HG03575 (cell line): Measurements from ENCODE around the gene PTDSS2.
"Not testable (repeated sequence)": the region's sequence is repeated elsewhere in the genome, so short reads cannot be mapped to it uniquely, and the experiment has no call there.

Experiments used
- ATAC-seq: cut with Tn5 transposase; IDR thresholded peaks from one replicate; pipeline ENCODE4 v1.9.1; 2021; ENCODE audit not compliant: unreplicated experiment, insufficient number of reproducible peaks, low FRiP score; ENCODE audit errors: extremely low read depth

The PTDSS2 gene

GRCh38 chr11:428295-428694 is 21.8 kb upstream of the PTDSS2 start:
- ATAC-seq: no peak

DNA sequence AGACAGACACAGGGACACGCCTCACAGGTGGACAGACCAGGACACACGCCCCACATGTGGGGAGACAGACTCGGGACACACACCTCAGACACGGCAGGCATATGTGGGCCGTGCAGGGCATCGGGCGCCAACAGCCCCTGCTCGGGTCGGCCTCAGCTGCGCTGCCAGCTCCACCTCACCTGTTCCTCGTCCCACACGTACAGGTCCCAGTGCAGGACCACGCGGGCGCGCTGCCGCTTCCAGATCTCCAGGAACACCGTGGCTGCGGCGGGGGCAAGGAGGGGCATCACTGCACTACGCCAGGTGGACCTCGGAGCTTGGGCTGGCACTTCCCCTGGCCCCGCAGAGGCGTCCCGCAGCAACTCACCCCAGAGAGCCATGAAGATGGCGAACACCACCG is 20.7 kb upstream of the PTDSS2 start:
- ATAC-seq: no peak

DNA sequence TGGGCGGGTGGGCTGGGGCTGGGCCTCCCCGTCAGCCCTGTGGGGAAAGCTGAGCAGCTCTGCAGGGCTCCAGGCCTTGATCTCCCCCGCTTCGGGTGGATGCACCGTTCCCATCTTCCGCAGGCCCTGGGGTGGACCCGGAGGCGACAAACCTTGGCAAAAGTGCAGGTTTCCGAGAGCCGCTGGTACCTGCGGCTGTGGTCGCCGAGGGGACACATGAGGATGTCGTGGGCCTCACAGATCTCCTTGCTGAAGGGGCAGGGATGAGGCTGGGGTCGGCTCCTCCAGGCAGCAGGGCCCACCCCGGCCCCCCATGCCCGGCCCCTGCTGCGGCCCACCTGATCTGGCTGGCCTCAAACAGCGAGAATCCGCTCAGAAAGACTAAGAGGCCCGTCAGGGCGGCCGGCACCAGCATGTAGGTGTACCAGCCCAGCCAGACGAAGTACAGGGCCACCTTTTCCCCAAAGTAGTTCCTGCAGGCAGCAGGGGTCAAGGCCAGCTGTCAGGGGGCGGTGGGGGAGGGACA is 20.1 kb upstream of the PTDSS2 start:
- ATAC-seq: no peak

DNA sequence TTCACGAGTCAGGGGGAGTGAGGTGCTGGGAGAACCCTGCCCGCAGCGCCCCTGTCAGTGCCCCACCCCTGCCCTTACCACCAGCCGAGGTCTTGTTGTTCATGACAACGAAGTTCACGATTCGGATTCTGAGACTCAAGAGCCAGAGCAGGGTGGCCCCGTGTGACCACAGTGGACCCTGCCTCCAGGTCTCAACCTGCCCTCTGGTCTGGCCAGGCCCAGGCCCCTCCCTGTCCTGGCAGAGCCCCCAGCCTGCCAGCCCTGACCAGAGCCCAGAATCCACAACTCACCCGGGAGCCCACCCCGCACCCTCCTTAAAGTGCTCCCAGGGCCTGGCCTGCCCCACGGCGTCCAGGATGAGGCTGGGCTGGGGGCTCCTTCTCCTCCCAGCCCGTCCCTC is 18.2 kb upstream of the PTDSS2 start:
- no peak for ATAC-seq

GRCh38 chr11:432501-433100 is 17.5 kb upstream of the PTDSS2 start:
- no peak for ATAC-seq

DNA sequence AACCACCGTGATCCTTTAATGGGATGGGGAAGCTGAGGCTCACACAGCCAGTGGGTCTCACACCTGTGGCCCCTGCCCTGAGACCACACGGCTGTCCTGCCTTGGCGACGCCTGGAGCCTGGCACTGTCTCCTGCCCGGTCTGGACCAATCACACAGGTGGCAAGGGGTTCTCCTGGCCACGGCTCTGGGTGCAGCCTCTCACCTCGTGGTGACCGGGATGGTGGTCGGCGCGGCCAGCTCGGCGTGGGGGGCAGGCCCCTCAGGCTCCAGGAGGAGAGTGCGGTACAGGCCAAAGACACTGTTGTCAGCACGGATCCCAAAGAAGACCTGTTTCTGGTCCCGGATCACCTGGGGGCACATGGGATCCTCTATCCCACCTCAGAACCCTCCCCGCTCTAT is 17.0 kb upstream of the PTDSS2 start:
- ATAC-seq: no peak

- ATAC-seq: no peak
Observed at GRCh38 chr11:433641-434040, 16.4 kb upstream of the PTDSS2 start.

- ATAC-seq: no peak
Observed at GRCh38 chr11:434496-434895, 15.6 kb upstream of the PTDSS2 start.

- ATAC-seq: not testable (repeated sequence)
Observed at GRCh38 chr11:434999-435740, 14.9 kb upstream of the PTDSS2 start.

DNA sequence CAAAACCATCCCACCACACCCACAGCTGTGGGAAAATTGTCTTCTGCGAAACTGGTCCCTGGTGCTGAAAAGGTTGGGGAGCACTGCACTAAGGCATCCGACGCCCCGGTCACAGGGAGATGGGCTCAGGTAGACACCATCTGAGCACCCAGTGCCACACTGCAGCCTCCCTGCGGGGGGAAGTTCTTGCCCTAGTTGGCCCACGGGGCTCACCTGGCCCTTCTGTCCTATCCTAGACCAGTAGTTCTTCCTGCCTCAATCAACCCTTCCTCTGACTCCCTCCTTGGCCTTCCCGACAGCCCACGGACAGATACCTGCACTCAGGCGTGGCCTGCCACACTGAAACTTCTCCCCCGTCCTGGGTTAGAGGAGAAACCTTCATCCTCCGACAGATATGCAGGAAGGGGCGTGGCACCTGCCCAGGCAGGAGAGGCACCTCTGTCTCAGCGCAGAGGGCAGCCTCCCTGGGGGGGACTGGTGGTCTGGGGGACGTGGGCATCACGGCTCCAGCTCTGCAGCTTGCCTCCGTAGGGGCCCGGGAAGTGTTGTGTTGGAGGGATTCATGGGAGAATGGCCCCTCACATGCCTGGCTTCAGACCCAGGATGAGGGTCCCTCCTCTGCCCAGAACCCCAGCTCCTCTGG is 12.7 kb upstream of the PTDSS2 start:
- no peak for ATAC-seq

- no peak for ATAC-seq
Observed at GRCh38 chr11:438101-438844, 11.8 kb upstream of the PTDSS2 start.

GRCh38 chr11:439315-440064 is 10.6 kb upstream of the PTDSS2 start:
- no peak for ATAC-seq

GRCh38 chr11:440065-441042 is 9.7 kb upstream of the PTDSS2 start:
- no peak for ATAC-seq

DNA sequence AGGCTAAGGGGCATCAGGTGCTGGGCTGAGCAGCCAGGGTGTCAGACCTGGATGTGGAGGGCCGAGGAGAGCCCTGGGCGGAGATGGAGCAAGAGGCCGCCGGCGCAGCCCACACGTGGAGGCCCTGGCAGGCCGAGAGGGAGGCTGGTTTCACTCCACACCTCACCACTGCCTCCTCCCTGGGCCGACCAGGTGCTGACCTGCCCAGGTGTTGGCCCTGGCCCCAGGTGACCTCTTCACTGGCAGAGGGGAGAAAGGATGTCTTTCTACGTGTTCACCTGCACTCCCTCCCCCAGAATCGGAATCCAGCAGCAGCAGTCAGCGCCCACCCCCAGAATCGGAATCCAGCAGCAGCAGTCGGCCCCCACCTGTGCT is 9.0 kb upstream of the PTDSS2 start:
- ATAC-seq: no peak

DNA sequence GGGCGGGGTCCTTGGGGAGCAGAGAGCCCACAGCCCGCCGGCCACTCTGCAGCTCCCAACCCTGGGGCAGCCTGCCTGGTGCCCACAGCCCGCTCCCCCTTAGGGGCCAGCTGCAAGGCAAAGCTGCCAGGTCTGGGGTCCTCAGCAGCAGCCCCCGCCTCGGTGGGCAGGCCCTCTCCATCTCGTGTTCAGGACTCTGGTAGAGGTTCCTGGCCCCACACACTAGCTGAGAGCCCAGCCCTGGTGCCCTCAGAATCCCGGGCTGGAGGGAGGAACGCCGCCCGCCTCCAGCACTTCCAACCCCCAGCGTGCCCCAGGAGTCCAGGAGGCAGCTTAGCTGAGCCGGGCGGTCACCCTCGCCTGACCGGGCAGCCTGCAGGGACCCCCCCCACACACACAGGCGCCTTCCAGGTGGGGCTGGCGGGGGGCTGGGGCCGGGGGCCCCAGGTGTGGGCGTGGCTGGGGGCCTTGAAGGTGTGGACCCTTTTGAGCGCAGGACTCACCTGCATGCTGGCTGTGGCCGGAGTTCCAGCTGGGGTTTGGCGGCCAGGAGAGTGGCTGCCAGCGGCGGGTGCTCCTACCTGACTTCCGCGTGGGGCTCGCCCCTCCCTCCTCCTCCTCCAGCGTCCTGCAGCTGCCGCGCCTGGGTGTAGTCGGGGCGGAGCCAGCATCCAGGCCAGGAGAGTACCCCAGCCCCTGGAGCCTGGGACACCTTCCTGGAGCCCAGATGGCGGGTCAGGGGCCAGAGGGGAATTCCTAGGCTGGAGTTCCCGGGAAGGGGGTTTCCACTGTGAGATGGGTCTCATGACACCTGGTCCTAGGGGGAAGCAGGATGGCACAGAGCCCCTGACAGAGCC is 8.4 kb upstream of the PTDSS2 start, which contains the start of gene ANO9:
TSS of gene ANO9 (minus strand) at position 594 of the 857 bp plus-strand sequence. CDS start at position 509, 85 bp downstream.
- no peak for ATAC-seq

- no peak for ATAC-seq
Observed at GRCh38 chr11:442611-443081, 7.4 kb upstream of the PTDSS2 start.
